ENCODE measurements around the gene PRKRA.
"Not testable (repeated sequence)": the region's sequence is repeated elsewhere in the genome, so short reads cannot be mapped to it uniquely, and the experiment has no call there.

Gene PRKRA

GRCh38 chr2:178457390-178457886, 6.5 kb upstream of the PRKRA start:
- no peak for DNase-seq

GRCh38 chr2:178455947-178456346, 5.0 kb upstream of the PRKRA start:
- no peak for DNase-seq

GRCh38 chr2:178452870-178453269, 1.9 kb upstream of the PRKRA start:
- DNase-seq = no peak

- DNase-seq = no peak
Observed at GRCh38 chr2:178452334-178452733, 1.4 kb upstream of the PRKRA start.

GRCh38 chr2:178450524-178450773, 526 bp downstream of the PRKRA start:
- DNase-seq = no peak

- DNase-seq = no peak
Observed at GRCh38 chr2:178449700-178450523, 1.1 kb downstream of the PRKRA start.

- no peak for DNase-seq
Observed at GRCh38 chr2:178448968-178449661, 1.9 kb downstream of the PRKRA start.

GRCh38 chr2:178441426-178441825, 9.5 kb downstream of the PRKRA start:
- no peak for DNase-seq

- DNase-seq = no peak
Observed at GRCh38 chr2:178436662-178437061, 14.3 kb downstream of the PRKRA start.

GRCh38 chr2:178429336-178429735, 21.6 kb downstream of the PRKRA start:
- no peak for DNase-seq

- no peak for DNase-seq
Observed at GRCh38 chr2:178428396-178428806, 22.6 kb downstream of the PRKRA start.

- DNase-seq = no peak
Observed at GRCh38 chr2:178427458-178427857, 23.5 kb downstream of the PRKRA start.

GRCh38 chr2:178426388-178426787, 24.6 kb downstream of the PRKRA start:
- DNase-seq = no peak

- DNase-seq = no peak
Observed at GRCh38 chr2:178425255-178425827, 25.6 kb downstream of the PRKRA start.

GRCh38 chr2:178423746-178424145, 27.2 kb downstream of the PRKRA start:
- DNase-seq = not testable (repeated sequence)

GRCh38 chr2:178422097-178422496, 28.9 kb downstream of the PRKRA start:
- DNase-seq = no peak

GRCh38 chr2:178420463-178420999, 30.4 kb downstream of the PRKRA start:
- no peak for DNase-seq

- DNase-seq = peak; percentile 10 to 54
Observed at GRCh38 chr2:178419123-178419522, 31.9 kb downstream of the PRKRA start.

- DNase-seq = no peak
Observed at GRCh38 chr2:178418426-178418825, 32.5 kb downstream of the PRKRA start.

- DNase-seq = no peak
Observed at GRCh38 chr2:178417916-178418315, 33.1 kb downstream of the PRKRA start.

GRCh38 chr2:178415979-178416378, 35.0 kb downstream of the PRKRA start:
- no peak for DNase-seq

- peak; percentile 94 to 96 for DNase-seq
Observed at GRCh38 chr2:178414266-178415247, 36.4 kb downstream of the PRKRA start.
